NCI-H524 treated with DMSO at 0.1 percent for 48 hours (cell line): Measurements from ENCODE around the gene PACS1.
"Not testable (repeated sequence)": the region's sequence is repeated elsewhere in the genome, so short reads cannot be mapped to it uniquely, and the experiment has no call there.

Experiments
- DNase-seq: peaks from one replicate; lab custom pipeline; 2025; lab: John Stamatoyannopoulos, UW

PACS1 gene

GRCh38 chr11:66276619-66277018 lies 206.5 kb downstream of the PACS1 start:
- DNase-seq: not testable (repeated sequence)

GRCh38 chr11:66277064-66277463 lies 207.0 kb downstream of the PACS1 start:
- not testable (repeated sequence) for DNase-seq

DNA sequence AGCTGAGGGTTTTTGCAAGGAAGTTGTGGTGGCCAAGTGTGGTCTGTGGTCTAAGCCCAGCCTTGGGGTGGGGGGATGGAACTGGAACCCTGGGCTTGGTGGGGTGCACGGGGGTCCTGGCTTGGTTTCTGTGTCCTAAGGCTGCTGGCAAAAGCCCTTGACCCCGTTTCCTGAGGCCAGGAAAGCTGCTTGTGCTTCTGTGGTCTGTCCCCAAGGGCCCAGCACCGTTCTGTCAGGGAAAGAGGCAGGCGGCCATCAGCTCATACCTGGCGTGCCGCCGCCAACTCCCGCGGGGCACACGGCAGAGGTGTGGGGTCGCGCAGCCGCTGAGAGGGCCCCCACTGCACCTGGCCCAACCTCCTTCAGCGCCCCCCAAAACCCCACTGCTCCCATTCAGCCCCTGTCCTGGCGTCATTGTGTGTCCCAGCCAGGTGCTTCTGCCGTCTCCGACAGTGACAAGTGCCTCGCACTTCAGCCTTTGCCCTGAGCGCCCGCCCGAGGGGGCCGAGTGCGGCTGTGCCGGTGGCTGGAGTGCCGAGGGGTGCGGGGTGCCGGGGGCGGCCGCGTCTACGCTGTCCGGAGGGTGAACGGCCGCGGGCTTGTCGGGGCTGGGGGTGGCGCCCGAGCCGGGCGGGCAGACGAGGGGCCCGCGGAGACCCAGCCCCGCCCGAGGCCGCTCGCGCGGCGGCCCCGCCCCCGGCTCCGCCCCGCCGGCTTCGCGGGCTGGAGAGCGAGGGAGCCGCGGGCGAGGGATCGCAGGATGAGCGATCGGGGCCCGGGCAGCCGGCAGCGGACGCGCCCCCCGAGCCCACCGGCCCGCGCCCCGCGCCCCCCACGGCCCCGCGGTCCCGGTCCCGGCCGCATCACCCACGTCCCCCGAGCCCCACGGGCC lies 207.6 kb downstream of the PACS1 start, which contains the start of gene CNIH2:
Gene CNIH2, plus strand, starts transcription at position 705 of the 892 bp plus-strand sequence. CDS start 282 bp downstream, outside the sequence.
- DNase-seq: no peak

DNA sequence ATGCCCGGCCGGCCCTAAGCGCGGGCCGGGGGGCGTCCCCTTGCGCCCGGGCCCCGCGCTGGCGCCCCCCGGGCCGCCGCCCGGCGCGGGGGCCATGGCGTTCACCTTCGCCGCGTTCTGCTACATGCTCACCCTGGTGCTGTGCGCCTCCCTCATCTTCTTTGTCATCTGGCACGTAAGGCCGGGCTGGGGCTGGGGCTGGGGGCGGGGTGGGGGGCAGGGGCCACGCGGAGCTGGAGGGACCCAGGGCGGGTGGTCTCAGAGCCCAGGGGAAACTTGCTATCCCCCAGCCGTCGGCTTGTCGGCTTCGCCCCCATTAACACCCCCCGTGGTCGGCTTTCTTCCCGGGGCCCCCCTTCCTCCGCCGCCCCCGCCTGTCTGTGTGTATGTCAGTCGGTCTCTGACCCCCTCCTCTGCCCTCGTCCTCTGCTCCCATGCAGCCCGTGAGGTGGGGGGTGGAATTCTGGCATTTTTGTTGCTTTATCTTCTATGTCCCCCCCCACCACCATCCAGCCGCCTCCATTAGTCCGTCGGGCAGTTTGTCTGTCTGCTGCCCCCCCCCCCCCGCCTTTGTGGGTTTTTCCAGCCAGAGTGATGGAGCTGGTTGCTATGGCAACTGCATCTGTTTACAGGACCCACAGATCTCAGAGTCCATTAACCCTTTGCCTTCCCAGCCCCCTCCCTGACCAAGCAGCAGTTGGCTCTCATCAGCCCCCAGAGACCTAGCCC lies 208.5 kb downstream of the PACS1 start:
- no peak for DNase-seq

DNA sequence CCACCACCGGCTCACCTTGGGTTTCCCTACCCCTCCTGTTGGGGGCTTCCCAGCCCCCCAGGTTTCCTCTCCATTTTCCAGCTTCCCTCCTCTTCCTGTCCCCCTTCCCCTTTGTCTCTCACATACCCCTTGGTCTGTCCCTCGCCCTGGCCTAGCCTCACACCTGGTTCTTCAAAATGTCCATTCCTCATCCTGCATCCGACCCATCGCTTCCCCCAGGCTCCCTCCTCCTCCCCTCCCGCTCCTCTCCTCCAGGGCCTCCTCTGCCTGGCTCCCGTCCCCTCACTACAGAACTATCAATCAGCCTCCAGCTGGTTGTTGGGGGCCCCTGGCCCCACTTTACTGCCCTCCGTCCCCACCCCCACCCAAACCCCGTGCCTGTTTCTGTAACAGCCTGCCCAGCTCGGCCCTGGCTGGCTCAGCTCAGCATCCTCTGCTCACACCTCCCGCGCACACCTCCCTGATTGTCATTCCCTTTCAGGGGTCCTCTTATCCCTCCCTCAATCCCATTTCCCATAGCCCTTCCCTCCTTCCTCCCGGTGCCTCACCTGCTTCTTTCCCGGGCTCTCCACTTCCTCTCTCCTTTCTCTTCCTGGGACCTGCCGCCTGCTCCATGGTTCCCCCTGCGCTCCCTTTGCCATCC lies 209.1 kb downstream of the PACS1 start:
- DNase-seq: no peak

- DNase-seq: peak; percentile 44
These were observed 210.4 kb downstream of the PACS1 start for GRCh38 chr11:66280428-66280827.

- no peak for DNase-seq
These were observed 210.9 kb downstream of the PACS1 start for GRCh38 chr11:66281001-66281400.

GRCh38 chr11:66281776-66282467 lies 211.8 kb downstream of the PACS1 start:
- DNase-seq: no peak

DNA sequence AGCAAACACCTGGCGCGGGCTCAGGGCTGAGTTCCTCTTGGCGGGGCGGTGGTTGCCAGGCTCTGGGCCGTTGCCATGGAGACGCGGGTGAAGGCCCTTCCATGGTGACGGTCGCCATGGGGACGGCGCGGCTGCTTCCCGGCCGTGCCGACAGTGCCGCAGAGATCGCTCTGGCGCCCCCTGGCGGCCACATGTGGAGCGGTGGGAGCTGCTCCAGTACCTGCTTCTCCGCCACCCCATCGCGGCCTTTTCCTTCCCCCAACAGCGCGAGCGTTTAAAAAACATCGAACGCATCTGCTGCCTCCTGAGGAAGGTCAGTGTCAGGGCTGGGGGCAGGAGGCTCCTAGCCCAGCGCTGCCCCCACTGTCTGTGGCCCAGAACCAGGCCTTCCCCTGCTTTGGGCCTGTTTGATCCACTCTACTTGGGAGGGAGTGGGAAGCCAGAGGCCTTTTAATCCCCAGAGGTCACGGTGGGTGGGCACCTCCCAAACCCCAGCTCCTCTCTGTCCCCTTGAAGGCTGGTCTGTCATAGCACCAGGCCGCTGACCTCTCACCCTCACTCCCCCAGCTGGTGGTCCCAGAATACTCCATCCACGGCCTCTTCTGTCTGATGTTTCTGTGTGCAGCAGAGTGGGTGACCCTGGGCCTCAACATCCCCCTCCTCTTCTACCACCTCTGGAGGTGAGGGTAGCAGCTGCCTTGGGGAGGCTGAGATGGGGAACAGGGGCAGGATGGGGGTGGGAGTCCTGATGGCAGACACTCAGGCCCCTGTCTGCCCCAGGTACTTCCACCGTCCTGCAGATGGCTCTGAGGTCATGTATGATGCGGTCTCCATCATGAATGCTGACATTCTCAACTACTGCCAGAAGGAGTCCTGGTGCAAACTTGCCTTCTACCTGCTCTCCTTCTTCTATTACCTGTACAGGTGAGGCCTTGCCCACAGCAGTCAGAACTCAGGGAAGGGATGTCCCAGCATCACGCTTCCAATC lies 212.7 kb downstream of the PACS1 start:
- DNase-seq: peak; percentile 69

DNA sequence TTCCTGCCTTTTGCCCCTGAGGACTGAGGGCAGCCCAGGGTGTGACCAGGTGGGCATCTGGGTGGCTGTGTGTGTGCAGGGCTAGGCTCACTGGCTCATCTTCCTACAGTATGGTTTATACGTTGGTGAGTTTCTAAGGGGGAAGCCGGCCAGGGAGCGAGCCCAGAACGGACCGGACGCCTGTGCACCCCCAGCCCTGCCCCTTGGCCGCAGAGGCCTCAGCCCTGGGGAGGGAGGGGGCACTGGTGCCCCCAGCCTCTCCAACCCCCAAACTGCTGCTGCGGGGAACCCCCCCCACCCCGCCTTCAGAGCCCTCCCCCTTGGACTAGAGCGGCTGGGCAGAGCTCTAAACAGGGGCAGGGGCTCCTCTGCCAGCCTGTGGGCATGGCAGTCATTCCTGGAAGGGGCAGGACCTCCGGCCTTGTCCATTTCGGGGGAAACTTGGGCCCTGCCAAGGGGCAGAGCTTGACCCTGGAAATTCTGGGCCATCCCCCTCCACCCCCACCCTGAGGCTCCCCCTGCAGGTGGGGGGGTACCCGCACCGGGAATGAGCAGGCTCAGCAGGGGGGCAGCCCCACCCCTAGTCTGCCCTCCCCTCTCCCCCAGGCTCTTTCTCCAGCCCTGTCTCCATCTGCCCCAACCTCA lies 213.5 kb downstream of the PACS1 start:
- no peak for DNase-seq

- DNase-seq: no peak
These were observed 214.5 kb downstream of the PACS1 start for GRCh38 chr11:66284526-66285078.

GRCh38 chr11:66285250-66285947 lies 215.3 kb downstream of the PACS1 start:
- DNase-seq: no peak

- DNase-seq: no peak
These were observed 216.6 kb downstream of the PACS1 start for GRCh38 chr11:66286699-66287098.

DNA sequence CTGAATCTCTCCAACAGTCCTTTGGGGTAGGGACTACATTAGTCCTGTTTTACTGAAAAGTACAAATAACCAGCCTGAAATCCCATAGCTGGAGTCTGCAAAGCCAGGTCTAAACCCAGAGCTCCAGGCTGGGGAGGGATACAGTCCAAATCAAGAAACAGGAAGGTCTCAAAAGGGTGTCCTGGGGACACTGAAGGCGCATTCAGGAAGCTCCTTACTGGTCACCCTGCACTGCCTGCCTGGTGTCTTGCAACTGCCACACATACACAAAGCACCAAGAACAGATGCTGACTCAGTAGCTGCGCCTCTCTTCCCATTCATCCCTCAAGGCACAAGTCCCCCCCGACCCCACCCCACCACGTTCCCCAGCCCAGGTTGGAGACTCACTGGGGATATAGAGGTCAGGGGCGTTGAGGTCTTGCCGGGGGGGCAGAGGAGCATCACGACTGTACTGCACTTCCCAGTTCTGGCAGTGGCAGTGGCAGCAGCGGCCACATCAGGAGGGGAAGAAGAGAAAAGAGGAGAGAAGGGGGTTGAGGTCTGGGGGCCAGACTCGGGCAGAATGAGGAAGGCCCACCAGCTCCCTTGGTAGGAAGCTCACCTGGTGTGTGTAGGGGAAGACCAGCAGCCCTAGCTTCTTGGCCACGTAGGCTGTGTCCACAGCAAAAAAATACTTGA lies 217.3 kb downstream of the PACS1 start:
- DNase-seq: no peak

DNA sequence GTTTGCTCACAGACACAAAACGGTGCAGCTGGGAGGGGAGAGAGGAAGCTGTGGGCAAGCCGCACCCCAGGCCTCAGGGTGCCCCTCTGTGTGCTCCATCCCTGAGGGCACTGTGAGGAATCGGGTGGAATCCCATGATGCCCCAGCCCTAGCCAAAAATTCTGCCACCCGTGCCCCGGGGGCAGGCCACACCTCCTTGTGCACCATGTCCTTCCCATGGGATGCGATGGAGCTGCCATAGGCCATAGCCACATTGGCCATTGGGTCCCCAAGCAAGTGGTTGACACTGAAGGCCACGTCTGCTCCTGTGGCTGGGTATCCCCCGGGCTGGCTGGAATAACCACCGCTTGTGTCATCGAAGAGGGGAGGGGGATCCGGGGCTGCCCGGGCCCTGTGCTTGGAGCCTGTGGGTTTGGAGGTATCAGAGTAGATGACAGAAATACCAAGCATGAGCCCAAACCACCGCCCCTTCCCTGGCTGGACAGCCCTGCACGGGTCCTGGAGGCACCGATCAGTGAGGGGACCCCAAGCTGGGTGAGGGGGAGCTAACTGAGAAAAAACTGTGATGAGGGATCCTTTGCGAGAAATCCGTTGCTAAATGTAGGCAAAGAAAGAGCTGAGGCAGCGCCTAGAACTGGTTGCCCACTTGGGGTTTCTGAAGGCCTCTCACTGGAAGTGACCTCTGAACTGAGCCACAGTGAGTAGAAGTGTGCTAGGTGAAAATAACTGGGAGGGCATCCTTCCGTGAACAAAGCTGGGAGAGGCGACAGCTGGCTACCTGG lies 218.0 kb downstream of the PACS1 start:
- no peak for DNase-seq

DNA sequence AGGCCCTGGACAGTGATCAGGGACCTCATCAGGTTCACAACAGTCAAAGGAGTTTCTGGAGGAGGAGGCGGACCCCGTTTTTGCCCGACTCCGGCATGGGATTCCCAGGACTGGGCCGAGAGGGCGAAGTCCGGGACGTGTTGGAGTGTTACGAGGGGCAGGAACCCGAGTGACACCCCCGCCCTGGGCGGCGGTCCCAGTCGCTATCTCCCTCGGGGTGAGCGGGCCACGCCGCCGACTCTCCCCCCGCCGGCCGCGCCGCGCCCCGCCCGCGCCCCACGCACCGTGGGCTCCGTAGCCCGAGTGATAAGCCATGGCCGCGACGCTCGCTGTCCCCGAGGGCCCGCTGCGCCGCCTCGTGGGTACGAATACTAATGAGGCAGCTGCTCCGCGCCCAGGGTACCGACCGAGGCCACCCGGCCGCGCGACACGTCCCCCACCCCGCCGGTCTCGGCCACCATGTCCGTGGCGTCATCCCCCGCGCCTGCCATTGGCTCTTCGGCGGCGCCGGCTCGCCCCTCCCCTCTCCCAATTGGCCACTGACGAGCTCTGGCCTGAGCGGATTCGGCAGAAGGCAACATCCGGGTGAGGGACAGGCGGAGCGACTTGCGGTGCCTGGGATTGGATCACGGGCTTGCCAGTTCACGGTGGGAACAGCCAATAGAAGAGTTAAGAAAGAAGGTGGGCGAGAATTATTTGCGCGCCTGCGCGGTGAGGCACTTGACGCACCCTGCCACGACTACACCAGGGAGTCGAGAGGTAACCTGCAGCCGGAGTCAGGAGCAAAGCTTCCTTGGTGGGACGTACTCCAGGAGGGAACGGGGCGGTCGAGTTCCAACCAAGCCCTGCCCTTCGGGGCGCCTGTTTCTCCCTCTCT lies 218.8 kb downstream of the PACS1 start, which contains the start of gene YIF1A:
Gene YIF1A, minus strand, starts transcription at position 473 of the 877 bp plus-strand sequence. Its CDS starts 158 bp downstream, at position 315.
- peak; percentile 91 for DNase-seq
